HEK293 (cell line): ENCODE measurements around the gene NFIB.

Experiments
- EGR2 ChIP-seq: fragments of 450-650 bp; formaldehyde crosslinking; IDR thresholded peaks from 2 replicates; pipeline ENCODE4 v1.5.1; 2016; ENCODE audit warnings: low read depth, missing biosample characterization, missing genetic modification characterization
- ELK4 ChIP-seq: IDR thresholded peaks from 2 replicates; pipeline ENCODE4 v1.6.1; 2011; ENCODE audit warnings: mild to moderate bottlenecking, low read depth, low read length, borderline replicate concordance
- GFI1B ChIP-seq: fragments of 450-650 bp; formaldehyde crosslinking; IDR thresholded peaks from 2 replicates; pipeline ENCODE4 v1.5.1; 2016; ENCODE audit warnings: missing biosample characterization, missing genetic modification characterization
- GLI4 ChIP-seq: fragments of 450-650 bp; formaldehyde crosslinking; IDR thresholded peaks from 2 replicates; pipeline ENCODE4 v1.5.1; 2016; ENCODE audit warnings: missing biosample characterization, missing genetic modification characterization
- KLF16 ChIP-seq: fragments of 450-650 bp; formaldehyde crosslinking; IDR thresholded peaks from 2 replicates; pipeline ENCODE4 v1.5.1; 2017; ENCODE audit warnings: missing biosample characterization, missing genetic modification characterization
- KLF8 ChIP-seq: fragments of 450-650 bp; formaldehyde crosslinking; IDR thresholded peaks from 2 replicates; pipeline ENCODE4 v1.5.1; 2016; ENCODE audit warnings: missing biosample characterization, missing genetic modification characterization
- PATZ1 ChIP-seq: fragments of 450-650 bp; formaldehyde crosslinking; IDR thresholded peaks from 2 replicates; pipeline ENCODE4 v1.5.1; 2016; ENCODE audit warnings: missing biosample characterization, missing genetic modification characterization
- PRDM1 ChIP-seq: fragments of 450-650 bp; formaldehyde crosslinking; IDR thresholded peaks from 2 replicates; pipeline ENCODE4; 2016; ENCODE audit warnings: missing biosample characterization, missing genetic modification characterization
- SP3 ChIP-seq: fragments of 450-650 bp; formaldehyde crosslinking; IDR thresholded peaks from 2 replicates; pipeline ENCODE4 v1.5.1; 2016; ENCODE audit warnings: missing biosample characterization, missing genetic modification characterization
- SP7 ChIP-seq: fragments of 450-650 bp; formaldehyde crosslinking; IDR thresholded peaks from 2 replicates; pipeline ENCODE4 v1.5.1; 2016; ENCODE audit warnings: missing biosample characterization, missing genetic modification characterization
- TRIM28 ChIP-seq: IDR thresholded peaks from 2 replicates; pipeline ENCODE4 v1.6.1; 2011; ENCODE audit warnings: low read length, control low read depth, borderline replicate concordance
- ZBTB49 ChIP-seq: fragments of 450-650 bp; formaldehyde crosslinking; IDR thresholded peaks from 2 replicates; pipeline ENCODE4 v1.5.1; 2016; ENCODE audit warnings: missing biosample characterization, missing genetic modification characterization, low read depth
- ZFP41 ChIP-seq: fragments of 450-650 bp; formaldehyde crosslinking; IDR thresholded peaks from 2 replicates; pipeline ENCODE4 v1.5.1; 2016; ENCODE audit warnings: missing biosample characterization, missing genetic modification characterization, borderline replicate concordance
- ZNF133 ChIP-seq: fragments of 450-650 bp; formaldehyde crosslinking; IDR thresholded peaks from 2 replicates; pipeline ENCODE4 v1.5.1; 2016; ENCODE audit warnings: missing biosample characterization, missing genetic modification characterization
- ZNF155 ChIP-seq: fragments of 450-650 bp; formaldehyde crosslinking; IDR thresholded peaks from 2 replicates; pipeline ENCODE4 v1.5.1; 2016; ENCODE audit warnings: missing biosample characterization, missing genetic modification characterization
- ZNF324 ChIP-seq: fragments of 450-650 bp; formaldehyde crosslinking; IDR thresholded peaks from 2 replicates; pipeline ENCODE4 v1.5.1; 2016; ENCODE audit warnings: missing biosample characterization, missing genetic modification characterization
- ZNF362 ChIP-seq: fragments of 450-650 bp; formaldehyde crosslinking; IDR thresholded peaks from 2 replicates; pipeline ENCODE4 v1.5.1; 2016; ENCODE audit warnings: missing biosample characterization, missing genetic modification characterization
- ZNF37A ChIP-seq: fragments of 450-650 bp; IDR thresholded peaks from 2 replicates; pipeline ENCODE4 v1.5.1; 2018; ENCODE audit warnings: missing biosample characterization, missing genetic modification characterization
- ZNF518A ChIP-seq: fragments of 450-650 bp; formaldehyde crosslinking; conservative IDR thresholded peaks from 2 replicates; pipeline ENCODE4 v1.5.1; 2016; ENCODE audit warnings: low read depth, missing biosample characterization, missing genetic modification characterization
- ZNF521 ChIP-seq: fragments of 450-650 bp; formaldehyde crosslinking; IDR thresholded peaks from 2 replicates; pipeline ENCODE4 v1.5.1; 2017; ENCODE audit warnings: missing biosample characterization, mild to moderate bottlenecking, missing genetic modification characterization
- ZNF561 ChIP-seq: fragments of 450-650 bp; IDR thresholded peaks from 2 replicates; pipeline ENCODE4 v1.5.1; 2018; ENCODE audit warnings: missing biosample characterization, missing genetic modification characterization, borderline replicate concordance
- ZNF660 ChIP-seq: fragments of 450-650 bp; IDR thresholded peaks from 2 replicates; pipeline ENCODE4 v1.5.1; 2018; ENCODE audit warnings: missing biosample characterization, mild to moderate bottlenecking, missing genetic modification characterization
- ZNF704 ChIP-seq: fragments of 450-650 bp; formaldehyde crosslinking; IDR thresholded peaks from 2 replicates; pipeline ENCODE4 v1.5.1; 2016; ENCODE audit warnings: missing biosample characterization, missing genetic modification characterization
- ZNF747 ChIP-seq: fragments of 450-650 bp; formaldehyde crosslinking; IDR thresholded peaks from 2 replicates; pipeline ENCODE4 v1.5.1; 2016; ENCODE audit warnings: missing biosample characterization, missing genetic modification characterization
- TF ChIP-seq, protein P1 (sequence below): fragments of 450-650 bp; formaldehyde crosslinking; IDR thresholded peaks from 2 replicates; pipeline ENCODE4 v1.5.0; 2017; ENCODE audit warnings: missing biosample characterization, missing genetic modification characterization, borderline replicate concordance

The NFIB gene

GRCh38 chr9:14271093-14271673 lies 42.8 kb downstream of the NFIB start (continued):
- no peak for TF ChIP-seq ZNF518A
- no peak for TF ChIP-seq ZNF747 (tag by site-specific recombination)
- TF ChIP-seq ZBTB49 (tag by site-specific recombination), result no peak
- TF ChIP-seq GFI1B (tag by site-specific recombination), result peak; percentile 75
- peak; percentile 81 for TF ChIP-seq ZNF362 (tag by site-specific recombination)
- no peak for TF ChIP-seq ELK4
- no peak for TF ChIP-seq ZNF704 (tag by site-specific recombination)
- TF ChIP-seq ZNF660, result peak; percentile 85
- TF ChIP-seq ZNF561, result no peak
- no peak for TF ChIP-seq ZNF324 (tag by site-specific recombination)
- peak; percentile 84; the same call in 1 of the 2 replicates for TF ChIP-seq PATZ1 (tag by site-specific recombination)
- TF ChIP-seq SP7 (tag by site-specific recombination), result peak; percentile 77
- TF ChIP-seq SP3 (tag by site-specific recombination), result peak; percentile 73
- TF ChIP-seq EGR2 (tag by site-specific recombination), result 0 out of 2 replicates have a peak, but pooled peaks have one; percentile 7
- TF ChIP-seq, protein P1, sequence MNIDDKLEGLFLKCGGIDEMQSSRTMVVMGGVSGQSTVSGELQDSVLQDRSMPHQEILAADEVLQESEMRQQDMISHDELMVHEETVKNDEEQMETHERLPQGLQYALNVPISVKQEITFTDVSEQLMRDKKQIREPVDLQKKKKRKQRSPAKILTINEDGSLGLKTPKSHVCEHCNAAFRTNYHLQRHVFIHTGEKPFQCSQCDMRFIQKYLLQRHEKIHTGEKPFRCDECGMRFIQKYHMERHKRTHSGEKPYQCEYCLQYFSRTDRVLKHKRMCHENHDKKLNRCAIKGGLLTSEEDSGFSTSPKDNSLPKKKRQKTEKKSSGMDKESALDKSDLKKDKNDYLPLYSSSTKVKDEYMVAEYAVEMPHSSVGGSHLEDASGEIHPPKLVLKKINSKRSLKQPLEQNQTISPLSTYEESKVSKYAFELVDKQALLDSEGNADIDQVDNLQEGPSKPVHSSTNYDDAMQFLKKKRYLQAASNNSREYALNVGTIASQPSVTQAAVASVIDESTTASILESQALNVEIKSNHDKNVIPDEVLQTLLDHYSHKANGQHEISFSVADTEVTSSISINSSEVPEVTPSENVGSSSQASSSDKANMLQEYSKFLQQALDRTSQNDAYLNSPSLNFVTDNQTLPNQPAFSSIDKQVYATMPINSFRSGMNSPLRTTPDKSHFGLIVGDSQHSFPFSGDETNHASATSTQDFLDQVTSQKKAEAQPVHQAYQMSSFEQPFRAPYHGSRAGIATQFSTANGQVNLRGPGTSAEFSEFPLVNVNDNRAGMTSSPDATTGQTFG (tag by site-specific recombination), result no peak
- no peak for TF ChIP-seq ZFP41 (tag by site-specific recombination)
- TF ChIP-seq ZNF133 (tag by site-specific recombination), result no peak
- TF ChIP-seq ZNF521, result no peak
- TF ChIP-seq KLF16 (tag by site-specific recombination), result no peak
- TF ChIP-seq TRIM28, result peak; percentile 57; the same call in 1 of the 2 replicates
- TF ChIP-seq KLF8 (tag by site-specific recombination), result no peak; the same call in none of the 2 replicates
- TF ChIP-seq ZNF37A (tag by site-specific recombination), result no peak
- no peak for TF ChIP-seq PRDM1 (tag by site-specific recombination)
- TF ChIP-seq ZNF155 (tag by site-specific recombination), result no peak
- TF ChIP-seq GLI4 (tag by site-specific recombination), result no peak
